Endothelial cell of umbilical vein (primary cell): ENCODE results near the gene CCNE1. TPM values are rescaled to one million over a fixed set of nuclear protein-coding genes. Genes with fewer than 3 reads are reported as not detected.

ENCODE experiments used
- BruUV-seq: library from RNA; stranded (reverse); fragments of 400-500 nt; replicated peaks from 2 replicates; lab custom pipeline; 2021; lab: Mats Ljungman, UMichigan
- CTCF ChIA-PET: fragments of 300-600, 350-600 bp; sonication (Branson Sonifier 250); formaldehyde crosslinking; loops from one replicate; lab custom pipeline; 2021; ENCODE audit warnings: antibody characterized with exemption, inconsistent platforms; lab: Charles Lee
- POLR2A ChIA-PET: fragments of 300-600, 350-600 bp; sonication (Branson Sonifier 250); formaldehyde crosslinking; loops from one replicate; lab custom pipeline; 2021; ENCODE audit warnings: antibody characterized with exemption, inconsistent platforms; lab: Charles Lee
- DNase-seq: peaks from one replicate; pipeline ENCODE4 v3.0.0-alpha.2; 2011; ENCODE audit warnings: low read depth, low spot score
- FAIRE-seq: peaks from 2 replicates; lab custom pipeline; 2011; peaks lifted over from hg19 to GRCh38; lab: Jason Lieb, UNC
- H2AFZ ChIP-seq: 2 replicates; pipeline ENCODE4 v1.6.0; 2012; ENCODE audit warnings: low read depth, low read length, control low read depth, inconsistent platforms
- H3K27ac ChIP-seq: 2 replicates; pipeline ENCODE4 v1.5.1; 2011; ENCODE audit warnings: low read depth, mild to moderate bottlenecking, control low read depth, low read length, moderate library complexity; ENCODE audit not compliant: insufficient read depth
- H3K27me3 ChIP-seq, 2 experiments: 2 replicates each; pipeline versions ENCODE4 v1.6.0 to v1.6.1; 2011; ENCODE audit warnings: low read length in 2 of 2, mixed read lengths in 1 of 2; ENCODE audit not compliant: control insufficient read depth in 2 of 2, insufficient read depth in 2 of 2
- H3K36me3 ChIP-seq, 2 experiments: 2 replicates in 1 of 2; 3 replicates in 1 of 2; pipeline ENCODE4 v1.5.1; 2011; ENCODE audit warnings: low read length in 2 of 2, mild to moderate bottlenecking in 1 of 2, moderate library complexity in 1 of 2; ENCODE audit not compliant: control insufficient read depth in 2 of 2, insufficient read depth in 2 of 2; ENCODE audit errors: extremely low read depth in 1 of 2
- H3K4me1 ChIP-seq: 3 replicates; pipeline ENCODE4 v1.5.1; 2011; ENCODE audit warnings: mild to moderate bottlenecking, low read length; ENCODE audit not compliant: control insufficient read depth, insufficient read depth; ENCODE audit errors: extremely low read depth
- H3K4me2 ChIP-seq: 2 replicates; pipeline ENCODE4 v1.6.1; 2011; ENCODE audit warnings: low read length, control low read depth, mixed read lengths; ENCODE audit not compliant: insufficient read depth
- H3K4me3 ChIP-seq, 3 experiments: fragments of 200-600 bp in 1 of 3; sonication (generic), shearing (Covaris generic) in 1 of 3; replicated peaks in 1 of 3; 2 replicates each; pipeline ENCODE4 v1.5.1; 2011 to 2016; ENCODE audit warnings: control low read depth in 3 of 3, low read length in 3 of 3, mild to moderate bottlenecking in 2 of 3, inconsistent platforms in 1 of 3, low read depth in 1 of 3, moderate library complexity in 1 of 3; ENCODE audit not compliant: insufficient read depth in 1 of 3
- H3K79me2 ChIP-seq: 2 replicates; pipeline ENCODE4 v1.6.0; 2012; ENCODE audit warnings: low read length, inconsistent platforms; ENCODE audit not compliant: control insufficient read depth, insufficient read depth
- H3K9ac ChIP-seq: replicated peaks from 2 replicates; pipeline ENCODE3; 2011; ENCODE audit warnings: low read length, control low read depth; ENCODE audit not compliant: insufficient read depth; ENCODE audit errors: extremely low read depth
- H3K9me1 ChIP-seq: replicated peaks from 3 replicates; pipeline ENCODE4 v1.6.0; 2011; ENCODE audit warnings: mild to moderate bottlenecking, low read length; ENCODE audit not compliant: control insufficient read depth, insufficient read depth; ENCODE audit errors: extremely low read depth
- H3K9me3 ChIP-seq: replicated peaks from 2 replicates; pipeline ENCODE4 v1.5.1; 2012; ENCODE audit warnings: low read length, inconsistent platforms; ENCODE audit not compliant: control insufficient read depth, insufficient read depth
- H4K20me1 ChIP-seq: replicated peaks from 2 replicates; pipeline ENCODE3; 2011; ENCODE audit warnings: mild to moderate bottlenecking, low read length; ENCODE audit not compliant: control insufficient read depth, insufficient read depth; ENCODE audit errors: extremely low read depth
- EZH2 ChIP-seq: IDR thresholded peaks from 2 replicates; pipeline ENCODE4 v1.6.1; 2012; ENCODE audit warnings: borderline replicate concordance, low read depth, mild to moderate bottlenecking, moderate library complexity, low read length, inconsistent platforms; ENCODE audit not compliant: severe bottlenecking
- FOS ChIP-seq: IDR thresholded peaks from 2 replicates; pipeline ENCODE4 v1.6.1; 2011; ENCODE audit warnings: mild to moderate bottlenecking, low read length, moderate library complexity, borderline replicate concordance; ENCODE audit not compliant: insufficient read depth
- POLR2A ChIP-seq: IDR thresholded peaks from 2 replicates; pipeline ENCODE4 v1.6.1; 2012; ENCODE audit warnings: low read depth, mild to moderate bottlenecking, control low read depth, low read length
- dilution Hi-C: fragments of 300-500 bp; cut with MboI; formaldehyde crosslinking; loops from one replicate; pipeline ENCODE4 v1.15.0; 2019; ENCODE audit warnings: low sequenced_read_pairs; ENCODE audit not compliant: extremely low pct_ligation_motif_present
- intact Hi-C: fragments of 100-400 bp; cut with micrococcal nuclease; formaldehyde crosslinking; loops from one replicate; pipeline ENCODE4 v1.10.0; 2022
- polyA plus RNA-seq, 4 experiments: library from polyadenylated mRNA; depleted of rRNA in 3 of 4; stranded (reverse) in 3 of 4; unstranded in 1 of 4; fragments of >200 nt; gene quantifications; 2 replicates each; pipeline versions ENCODE4 v1.2.1 to v1.2.3, GENCODE V29; 2011 to 2012; ENCODE audit warnings: missing spikeins in 1 of 4
- total RNA-seq: library from RNA; stranded (reverse); gene quantifications from 2 replicates; pipeline ENCODE4 v1.2.3, GENCODE V29; 2021
- TF ChIP-seq, protein P1 (sequence below), 2 donors: IDR thresholded peaks; 1 replicate in 1 of 2; 2 replicates in 1 of 2; pipeline ENCODE4 v1.5.1; 2011; ENCODE audit warnings: low read length in 2 of 2, mild to moderate bottlenecking in 2 of 2, moderate library complexity in 2 of 2, control low read depth in 1 of 2, inconsistent platforms in 1 of 2, low read depth in 1 of 2; ENCODE audit not compliant: insufficient read depth in 1 of 2; ENCODE audit errors: extremely low read depth in 1 of 2
- TF ChIP-seq, protein P2 (sequence below): IDR thresholded peaks from 2 replicates; pipeline ENCODE4 v1.6.1; 2011; ENCODE audit not compliant: insufficient read depth, insufficient read length

CCNE1 gene
- total and polyA plus RNA-seq, 2 donors (not counting 3 experiments of a cell fraction or from before 2014, with no cell fraction given) = 8.3 to 10.1 TPM

DNA sequence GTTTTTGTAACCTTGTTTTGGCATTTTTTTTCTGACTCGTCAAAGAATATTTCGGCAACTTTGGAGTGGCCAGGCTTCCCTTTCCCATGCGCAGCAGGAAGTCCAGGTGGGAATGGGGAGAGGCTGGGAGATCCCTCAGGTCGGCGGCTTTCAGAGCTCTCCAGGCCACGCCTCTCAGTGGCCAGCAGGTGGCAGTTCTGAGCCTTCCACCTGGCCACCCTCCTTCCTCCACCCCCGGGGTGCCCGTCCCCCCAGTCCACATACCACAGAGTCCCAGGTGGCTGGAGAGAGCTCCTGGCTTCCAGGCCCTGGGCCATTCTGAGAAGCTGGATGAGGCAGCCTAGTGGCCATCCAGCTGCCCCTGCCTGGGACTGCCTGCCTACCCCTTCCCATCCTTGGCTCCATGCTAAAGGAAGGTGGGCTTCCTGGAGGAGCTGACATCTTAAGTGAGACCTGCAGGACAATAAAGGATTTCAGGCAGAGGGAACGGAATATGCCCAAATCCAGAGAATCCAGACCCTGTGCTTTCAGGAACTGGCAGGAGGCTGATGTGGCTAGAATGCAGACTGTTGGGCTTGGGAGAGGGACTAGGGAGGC lies 46.3 kb downstream of the CCNE1 start:
- FAIRE-seq = no peak
- ChIA-PET POLR2A (no interaction called here), CTCF (interaction anchor here (0.8 to 2.8 kb wide), 9 partner anchors 11 to 792 kb away, joined by 3 to 15 read pairs (median 5); no protein-coding TSS in a partner anchor)
- Histone ChIP-seq H4K20me1 (no peaks in the 10 kb centered on the region), H3K9me3 (no peaks in the 10 kb centered on the region), H3K27ac (no peak overlapping the region), H3K4me2 (no peak overlapping the region), H3K4me1 (no peaks in the 10 kb centered on the region), H2AFZ (no peak overlapping the region), H3K36me3 (no peaks in the 10 kb centered on the region), H3K27me3 (no peaks in the 10 kb centered on the region), H3K4me3 (no peak overlapping the region), H3K9me1 (no peaks in the 10 kb centered on the region), H3K79me2 (no peaks in the 10 kb centered on the region), H3K9ac (no peak overlapping the region)
- no peak for DNase-seq
- intact Hi-C loops = loop anchor here (1.0 kb wide), 1 partner anchor 29 kb away; no protein-coding TSS in a partner anchor
- BruUV-seq = no TSS peak
- TF ChIP-seq FOS = no peak
- TF ChIP-seq, protein P1, sequence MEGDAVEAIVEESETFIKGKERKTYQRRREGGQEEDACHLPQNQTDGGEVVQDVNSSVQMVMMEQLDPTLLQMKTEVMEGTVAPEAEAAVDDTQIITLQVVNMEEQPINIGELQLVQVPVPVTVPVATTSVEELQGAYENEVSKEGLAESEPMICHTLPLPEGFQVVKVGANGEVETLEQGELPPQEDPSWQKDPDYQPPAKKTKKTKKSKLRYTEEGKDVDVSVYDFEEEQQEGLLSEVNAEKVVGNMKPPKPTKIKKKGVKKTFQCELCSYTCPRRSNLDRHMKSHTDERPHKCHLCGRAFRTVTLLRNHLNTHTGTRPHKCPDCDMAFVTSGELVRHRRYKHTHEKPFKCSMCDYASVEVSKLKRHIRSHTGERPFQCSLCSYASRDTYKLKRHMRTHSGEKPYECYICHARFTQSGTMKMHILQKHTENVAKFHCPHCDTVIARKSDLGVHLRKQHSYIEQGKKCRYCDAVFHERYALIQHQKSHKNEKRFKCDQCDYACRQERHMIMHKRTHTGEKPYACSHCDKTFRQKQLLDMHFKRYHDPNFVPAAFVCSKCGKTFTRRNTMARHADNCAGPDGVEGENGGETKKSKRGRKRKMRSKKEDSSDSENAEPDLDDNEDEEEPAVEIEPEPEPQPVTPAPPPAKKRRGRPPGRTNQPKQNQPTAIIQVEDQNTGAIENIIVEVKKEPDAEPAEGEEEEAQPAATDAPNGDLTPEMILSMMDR (IDR thresholded peaks at IDR 0.05; ENCODE audit: extremely low read depth in 1 of 2, insufficient read depth in 1 of 2, low read depth in 1 of 2, low read length in 2 of 2) = peak; percentile 23 to 60
- dilution Hi-C loops = no loop called here

DNA sequence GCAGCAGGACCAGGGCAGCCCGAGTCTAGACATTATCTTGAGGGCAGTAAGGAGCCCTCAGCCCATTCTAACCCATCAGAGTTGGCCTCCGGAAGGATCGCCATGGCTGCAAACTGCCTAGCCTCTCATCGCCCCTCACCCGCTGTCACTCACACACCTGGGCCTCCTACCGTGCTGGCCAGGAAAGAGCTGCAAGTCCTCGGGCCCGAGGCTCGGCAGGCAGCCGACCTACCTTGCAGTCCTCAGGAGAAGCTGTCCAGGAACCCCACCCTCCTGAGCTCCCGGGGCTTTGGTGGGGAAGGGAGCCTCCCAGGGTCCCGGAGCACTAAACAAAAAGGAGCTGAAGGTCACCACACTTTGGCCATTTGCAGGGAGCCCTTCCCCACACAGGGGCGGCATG lies 46.8 kb downstream of the CCNE1 start:
- FAIRE-seq = no peak
- Histone ChIP-seq H3K27ac (no peak overlapping the region), H4K20me1 (no peaks in the 10 kb centered on the region), H2AFZ (no peak overlapping the region), H3K9ac (no peak overlapping the region), H3K4me3 (no peak overlapping the region), H3K4me2 (no peak overlapping the region), H3K4me1 (no peaks in the 10 kb centered on the region), H3K9me3 (no peaks in the 10 kb centered on the region), H3K27me3 (no peaks in the 10 kb centered on the region), H3K79me2 (no peaks in the 10 kb centered on the region), H3K9me1 (no peaks in the 10 kb centered on the region), H3K36me3 (no peaks in the 10 kb centered on the region)
- no peak for DNase-seq
- dilution Hi-C loops = no loop called here
- ChIA-PET POLR2A (no interaction called here), CTCF (interaction anchor here (1.1 to 2.8 kb wide), 8 partner anchors 10 to 791 kb away, joined by 3 to 15 read pairs (median 5); no protein-coding TSS in a partner anchor)
- TF ChIP-seq POLR2A (no peak), EZH2 (no peak), FOS (no peak)
- TF ChIP-seq, protein P2, sequence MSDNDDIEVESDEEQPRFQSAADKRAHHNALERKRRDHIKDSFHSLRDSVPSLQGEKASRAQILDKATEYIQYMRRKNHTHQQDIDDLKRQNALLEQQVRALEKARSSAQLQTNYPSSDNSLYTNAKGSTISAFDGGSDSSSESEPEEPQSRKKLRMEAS = no peak
- TF ChIP-seq, protein P1 (IDR thresholded peaks at IDR 0.05; ENCODE audit: extremely low read depth in 1 of 2, insufficient read depth in 1 of 2, low read depth in 1 of 2, low read length in 2 of 2) = no peak
- intact Hi-C loops = loop anchor here (1.0 kb wide), 1 partner anchor 29 kb away; no protein-coding TSS in a partner anchor
- BruUV-seq = no TSS peak
